Stomach (tissue), 4 donors: ENCODE data around the gene PALLD.

Source experiments
- CTCF ChIP-seq, 7 experiments: fragments of 450-650 bp in 4 of 7; fragments of 200-600 bp in 3 of 7; sonication (generic) in 3 of 7; IDR thresholded peaks; one replicate each; pipeline ENCODE4 v1.5.1; 2016 to 2019; ENCODE audit warnings: antibody characterized with exemption in 7 of 7, control low read depth in 2 of 7, mild to moderate bottlenecking in 1 of 7
- EP300 ChIP-seq: sonication (generic); formaldehyde crosslinking; IDR thresholded peaks from one replicate; pipeline ENCODE4 v1.6.1; 2017; ENCODE audit warnings: antibody characterized with exemption
- POLR2A ChIP-seq, 4 donors: fragments of 450-650 bp; IDR thresholded peaks; one replicate each; pipeline ENCODE4 v1.6.1; 2016; ENCODE audit warnings: antibody characterized with exemption in 4 of 4, control low read depth in 2 of 4, mild to moderate bottlenecking in 1 of 4, moderate library complexity in 1 of 4

GRCh38 chr4:168731006-168731636, 234.3 kb downstream of the PALLD start:
- TF ChIP-seq POLR2A (IDR thresholded peaks at IDR 0.05) (no peak), CTCF (IDR thresholded peaks at IDR 0.05) (no peak), EP300 (no peak)
